HepG2 (cell line): ENCODE results near the gene MTHFR. TPM values are rescaled to one million over a fixed set of nuclear protein-coding genes. Genes with fewer than 3 reads are reported as not detected.

ENCODE experiments used
- ATAC-seq: fragments of 200-7000 bp; cut with Tn5 transposase; 3 replicates; pipeline ENCODE4 v1.9.1; 2020; ENCODE audit warnings: mild to moderate bottlenecking, moderate library complexity
- BruUV-seq: library from RNA; stranded (reverse); fragments of 400-500 nt; replicated peaks from 2 replicates; lab custom pipeline; 2021; lab: Mats Ljungman, UMichigan
- CTCF ChIA-PET: fragments of 300-600 bp; formaldehyde crosslinking; extraction: SDS; loops from one replicate; lab custom pipeline; 2021; ENCODE audit warnings: low total read pairs, inconsistent platforms, low intra/inter-chr PET ratio; lab: Yijun Ruan, JAX
- POLR2A ChIA-PET: fragments of 350-600 bp; sonication (Branson Sonifier 250); formaldehyde crosslinking; loops from one replicate; lab custom pipeline; 2020; ENCODE audit warnings: antibody characterized with exemption, inconsistent platforms; lab: Yijun Ruan, JAX
- DNase-seq: peaks from one replicate; pipeline ENCODE4 v3.0.0-alpha.2; 2015; ENCODE audit warnings: low spot score
- FAIRE-seq: peaks from 3 replicates; lab custom pipeline; 2011; peaks lifted over from hg19 to GRCh38; lab: Jason Lieb, UNC
- H2AFZ ChIP-seq: one replicate; pipeline ENCODE4 v1.6.1; 2011; ENCODE audit warnings: low read length, inconsistent platforms
- H3K27ac ChIP-seq: fragments of 300-600 bp; 3 replicates; pipeline ENCODE4 v1.8.0; 2011; ENCODE audit warnings: mixed run types, mild to moderate bottlenecking, mixed read lengths, low read length, inconsistent platforms; ENCODE audit not compliant: insufficient read depth; ENCODE audit errors: extremely low read length
- H3K27me3 ChIP-seq, 2 experiments: fragments of 200-600 bp in 1 of 2; 2 replicates in 1 of 2; 3 replicates in 1 of 2; pipeline versions ENCODE4 v1.6.0 to v1.8.0; 2011; ENCODE audit warnings: low read length in 2 of 2, mild to moderate bottlenecking in 2 of 2, moderate library complexity in 2 of 2, inconsistent platforms in 1 of 2; ENCODE audit not compliant: insufficient read depth in 2 of 2, control insufficient read depth in 1 of 2
- H3K36me3 ChIP-seq, 2 experiments: fragments of 200-600 bp in 1 of 2; replicated peaks in 1 of 2; 2 replicates in 1 of 2; 3 replicates in 1 of 2; pipeline versions ENCODE4 v1.5.1 to v1.8.0; 2011; ENCODE audit warnings: low read length in 2 of 2, inconsistent platforms in 1 of 2; ENCODE audit not compliant: insufficient read depth in 2 of 2, control insufficient read depth in 1 of 2
- H3K4me1 ChIP-seq: 2 replicates; pipeline ENCODE4 v1.5.1; 2012; ENCODE audit warnings: low read length, inconsistent platforms; ENCODE audit not compliant: insufficient read depth
- H3K4me2 ChIP-seq: 2 replicates; pipeline ENCODE4 v1.6.0; 2011; ENCODE audit warnings: low read depth, low read length, inconsistent platforms
- H3K4me3 ChIP-seq, 3 experiments: fragments of 200-600 bp in 1 of 3; sonication (generic), shearing (Covaris generic) in 1 of 3; replicated peaks in 1 of 3; 2 replicates each; pipeline ENCODE4 v1.5.1; 2011 to 2016; ENCODE audit warnings: low read length in 3 of 3, inconsistent platforms in 2 of 3, low read depth in 2 of 3, mild to moderate bottlenecking in 2 of 3, control low read depth in 1 of 3, mixed read lengths in 1 of 3; ENCODE audit not compliant: insufficient read depth in 1 of 3
- H3K79me2 ChIP-seq: one replicate; pipeline ENCODE4 v1.6.1; 2011; ENCODE audit warnings: low read length, inconsistent platforms; ENCODE audit not compliant: insufficient read depth
- H3K9ac ChIP-seq: 2 replicates; pipeline ENCODE4 v1.6.0; 2011; ENCODE audit warnings: mild to moderate bottlenecking, low read depth, low read length, inconsistent platforms; ENCODE audit not compliant: insufficient read depth
- H3K9me3 ChIP-seq: 2 replicates; pipeline ENCODE4 v1.5.1; 2012; ENCODE audit warnings: mild to moderate bottlenecking, low read length
- H4K20me1 ChIP-seq: 2 replicates; pipeline ENCODE4 v1.6.0; 2011; ENCODE audit warnings: inconsistent platforms, mild to moderate bottlenecking, low read length, moderate library complexity; ENCODE audit not compliant: insufficient read depth
- ADNP ChIP-seq: sonication (generic); formaldehyde crosslinking; IDR thresholded peaks from 2 replicates; pipeline ENCODE4 v1.4.0; 2020; ENCODE audit warnings: missing genetic modification reagents
- DDIT3 ChIP-seq: sonication (generic); formaldehyde crosslinking; IDR thresholded peaks from 2 replicates; pipeline ENCODE4 v1.4.0; 2020; ENCODE audit warnings: mild to moderate bottlenecking, missing genetic modification reagents
- IRF2 ChIP-seq: IDR thresholded peaks from 2 replicates; pipeline ENCODE4 v1.6.1; 2018; ENCODE audit warnings: missing genetic modification reagents, missing compliant biosample characterization
- MTA1 ChIP-seq: sonication (generic); formaldehyde crosslinking; IDR thresholded peaks from 2 replicates; pipeline ENCODE4 v1.4.0; 2020; ENCODE audit warnings: missing genetic modification reagents, mild to moderate bottlenecking, borderline replicate concordance
- RAD51 ChIP-seq: fragments of 450-650 bp; IDR thresholded peaks from 2 replicates; pipeline ENCODE4 v1.6.1; 2016; ENCODE audit warnings: borderline replicate concordance
- SAP130 ChIP-seq: IDR thresholded peaks from 2 replicates; pipeline ENCODE4 v1.6.1; 2016; ENCODE audit warnings: low read depth
- ZNF317 ChIP-seq: sonication (generic); formaldehyde crosslinking; IDR thresholded peaks from 2 replicates; pipeline ENCODE4 v1.5.0; 2020; ENCODE audit warnings: mild to moderate bottlenecking, missing genetic modification reagents
- ZNF709 ChIP-seq: sonication (generic); formaldehyde crosslinking; IDR thresholded peaks from 2 replicates; pipeline ENCODE4 v1.5.0; 2020; ENCODE audit warnings: mild to moderate bottlenecking, missing genetic modification reagents
- ZNF816 ChIP-seq: sonication (generic); formaldehyde crosslinking; IDR thresholded peaks from 2 replicates; pipeline ENCODE4 v1.8.0; 2022; ENCODE audit warnings: missing genetic modification reagents, mild to moderate bottlenecking, borderline replicate concordance
- WGBS: methylation state at CpG from one replicate; pipeline ENCODE4 v1.1.6; 2017; ENCODE audit warnings: low lambda C conversion rate; 5-methylcytosine and 5-hydroxymethylcytosine counted together
- in situ Hi-C: cut with HindIII; loops from 2 replicates; pipeline ENCODE4 v1.10.0; 2017; ENCODE audit warnings: low pct_unique_long_range_greater_than_20kb; ENCODE audit not compliant: extremely low pct_ligation_motif_present
- intact Hi-C: fragments of 100-400 bp; cut with micrococcal nuclease; formaldehyde crosslinking; loops from one replicate; pipeline ENCODE4 v1.10.0; 2022; ENCODE audit not compliant: unreplicated experiment
- polyA plus RNA-seq, 8 experiments: library from polyadenylated mRNA; depleted of rRNA in 3 of 8; stranded (reverse) in 7 of 8; unstranded in 1 of 8; fragments of >200 nt; fragmentation: Illumina TruSeq in 4 of 8; extraction: Trizol in 4 of 8; gene quantifications; 2 replicates each; pipeline versions ENCODE4 v1.2.1 to v1.2.3, GENCODE V29; 2011 to 2016; ENCODE audit warnings: low read depth in 4 of 8, missing spikeins in 1 of 8, mixed read lengths in 1 of 8; ENCODE audit not compliant: insufficient read depth in 1 of 8
- total RNA-seq, 5 experiments: library from RNA; depleted of rRNA; stranded (reverse); fragments of >200 nt; fragmentation: Illumina TruSeq; extraction: Trizol; gene quantifications; 2 replicates each; pipeline ENCODE4 v1.2.3, GENCODE V29; 2016; ENCODE audit warnings: low read depth in 1 of 5

The MTHFR gene
- total and polyA plus RNA-seq, 2 of the 13 experiments (the other 11 are each of a cell fraction or from before 2014, with no cell fraction given): 3.8 to 8.2 TPM

- no peak overlapping the region for H3K27ac ChIP-seq
- no peak for FAIRE-seq
- H3K4me2 ChIP-seq: no peak overlapping the region
- intact Hi-C loops: no loop called here
- H3K36me3 ChIP-seq: no peaks in the 10 kb centered on the region
- DNase-seq: no peak
- 64% methylated on average over 1 of the region's 1 CpG for WGBS
- POLR2A ChIA-PET: no interaction called here
- peak; percentile 88 for TF ChIP-seq ZNF317 (CRISPR knock-in tag)
- no peak for TF ChIP-seq RAD51
- TF ChIP-seq, all 625 proteins: peak for 1
- CTCF ChIA-PET: no interaction called here
- H3K79me2 ChIP-seq: no peaks in the 10 kb centered on the region
- peaks cover 9% of the 10 kb centered on the region; the same call in 1 of the 2 replicates for H3K4me1 ChIP-seq
- no peaks in the 10 kb centered on the region for H4K20me1 ChIP-seq
- peaks cover 5 to 15% of the 10 kb centered on the region in 2 experiments; a peak in 4 of 5 replicates for H3K27me3 ChIP-seq
- no peak overlapping the region for H3K9ac ChIP-seq
- no peak overlapping the region for H3K4me3 ChIP-seq
- no peaks in the 10 kb centered on the region for H3K9me3 ChIP-seq
- in situ Hi-C loops: loop anchor here (10.0 kb wide), 1 partner anchor 62 kb away; the partner anchor contains the start of gene DRAXIN
- no peak overlapping the region for H2AFZ ChIP-seq
- no peak for ATAC-seq
- no TSS peak for BruUV-seq
These were observed 48.7 kb downstream of the MTHFR start for GRCh38 chr1:11757047-11757446.

- Histone ChIP-seq H3K9me3 (no peaks in the 10 kb centered on the region), H3K4me1 (peaks cover 10% of the 10 kb centered on the region; the same call in 1 of the 2 replicates), H3K27me3 (no peaks in the 10 kb centered on the region), H3K9ac (no peak overlapping the region), H3K79me2 (no peaks in the 10 kb centered on the region), H3K27ac (no peak overlapping the region), H3K36me3 (peaks cover 0 to 4% of the 10 kb centered on the region in 2 experiments; a peak in 1 of 5 replicates), H2AFZ (no peak overlapping the region), H3K4me2 (no peak overlapping the region)
- ATAC-seq: peak; percentile 41
- intact Hi-C loops: no loop called here
- TF ChIP-seq ZNF709 (CRISPR knock-in tag) (no peak), ZNF816 (CRISPR knock-in tag) (no peak), ADNP (CRISPR knock-in tag) (no peak), DDIT3 (no peak), MTA1 (no peak), IRF2 (CRISPR knock-in tag) (no peak), SAP130 (CRISPR knock-in tag) (no peak)
- TF ChIP-seq, all 625 proteins: peak for 0
- Histone ChIP-seq H4K20me1 (no peaks in the 10 kb centered on the region), H3K4me3 (no peak overlapping the region)
- no peak for FAIRE-seq
- DNase-seq: no peak
- in situ Hi-C loops: loop anchor here (10.0 kb wide), 1 partner anchor 59 kb away; the partner anchor contains the start of gene DRAXIN
- ChIA-PET CTCF (no interaction called here), POLR2A (no interaction called here)
- no TSS peak for BruUV-seq
- WGBS: 10% methylated on average over 6 of the region's 7 CpGs
These were observed 52.1 kb downstream of the MTHFR start for GRCh38 chr1:11753555-11754208.
